ENCODE results near the gene NDUFA12.

DNA sequence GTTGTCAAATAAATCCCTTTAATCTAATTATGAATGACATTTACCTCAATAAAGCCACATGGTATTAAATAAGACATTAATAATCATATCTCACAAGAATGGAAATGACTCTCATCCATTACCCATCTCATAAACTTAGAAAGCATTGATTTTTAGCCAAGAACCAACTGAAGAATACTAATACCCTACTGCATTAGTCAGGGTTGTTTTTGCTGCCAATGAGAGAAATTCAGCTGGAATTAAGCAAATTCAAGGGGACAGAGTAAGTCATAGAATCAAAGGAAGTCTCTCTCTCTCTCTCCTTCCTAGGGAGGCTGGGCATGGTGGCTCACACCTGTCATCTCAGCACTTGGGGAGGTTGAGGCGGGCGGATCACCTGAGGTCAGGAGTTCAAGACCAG, 41.6 kb downstream of the NDUFA12 start:
- TF ChIP-seq POLR2A (IDR thresholded peaks at IDR 0.05) (no peak), POLR2AphosphoS5 (IDR thresholded peaks at IDR 0.05; ENCODE audit: insufficient read depth in 1 of 2, low read depth in 1 of 2) (no peak)
- TF ChIP-seq, protein P1, sequence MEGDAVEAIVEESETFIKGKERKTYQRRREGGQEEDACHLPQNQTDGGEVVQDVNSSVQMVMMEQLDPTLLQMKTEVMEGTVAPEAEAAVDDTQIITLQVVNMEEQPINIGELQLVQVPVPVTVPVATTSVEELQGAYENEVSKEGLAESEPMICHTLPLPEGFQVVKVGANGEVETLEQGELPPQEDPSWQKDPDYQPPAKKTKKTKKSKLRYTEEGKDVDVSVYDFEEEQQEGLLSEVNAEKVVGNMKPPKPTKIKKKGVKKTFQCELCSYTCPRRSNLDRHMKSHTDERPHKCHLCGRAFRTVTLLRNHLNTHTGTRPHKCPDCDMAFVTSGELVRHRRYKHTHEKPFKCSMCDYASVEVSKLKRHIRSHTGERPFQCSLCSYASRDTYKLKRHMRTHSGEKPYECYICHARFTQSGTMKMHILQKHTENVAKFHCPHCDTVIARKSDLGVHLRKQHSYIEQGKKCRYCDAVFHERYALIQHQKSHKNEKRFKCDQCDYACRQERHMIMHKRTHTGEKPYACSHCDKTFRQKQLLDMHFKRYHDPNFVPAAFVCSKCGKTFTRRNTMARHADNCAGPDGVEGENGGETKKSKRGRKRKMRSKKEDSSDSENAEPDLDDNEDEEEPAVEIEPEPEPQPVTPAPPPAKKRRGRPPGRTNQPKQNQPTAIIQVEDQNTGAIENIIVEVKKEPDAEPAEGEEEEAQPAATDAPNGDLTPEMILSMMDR (IDR thresholded peaks at IDR 0.05): no peak

Data from vagina (tissue), 2 donors.